BJ (cell line): ENCODE results near the gene CEP63. TPM values are rescaled to one million over a fixed set of nuclear protein-coding genes. Genes with fewer than 3 reads are reported as not detected.
A peak's percentile ranks its signal among the peaks of the same experiment; 100 is the strongest.

Experiments
- CTCF ChIA-PET: fragments of 350-600 bp; formaldehyde crosslinking; extraction: SDS; loops from one replicate; lab custom pipeline; 2021; ENCODE audit warnings: antibody characterized with exemption, inconsistent platforms; lab: Yijun Ruan, JAX
- POLR2A ChIA-PET: fragments of 300-600 bp; sonication (Branson Sonifier 250); formaldehyde crosslinking; extraction: SDS; loops from one replicate; lab custom pipeline; 2021; ENCODE audit warnings: antibody characterized with exemption; lab: Charles Lee
- DNase-seq: peaks from one replicate; pipeline ENCODE4 v3.0.0-alpha.2; 2011; ENCODE audit warnings: low read depth
- H3K27me3 ChIP-seq: 2 replicates; pipeline ENCODE4 v1.6.0; 2011; ENCODE audit warnings: low read length; ENCODE audit not compliant: control insufficient read depth, insufficient read depth
- H3K36me3 ChIP-seq: 2 replicates; pipeline ENCODE4 v1.5.1; 2011; ENCODE audit warnings: low read length; ENCODE audit not compliant: control insufficient read depth, insufficient read depth
- H3K4me3 ChIP-seq: 2 replicates; pipeline ENCODE4 v1.5.1; 2011; ENCODE audit warnings: low read depth, mild to moderate bottlenecking, control low read depth, low read length
- polyA plus RNA-seq: library from polyadenylated mRNA; depleted of rRNA; stranded (reverse); fragments of >200 nt; gene quantifications from 2 replicates; pipeline ENCODE4 v1.2.3, GENCODE V29; 2011
- TF ChIP-seq, protein P1 (sequence below): IDR thresholded peaks from 2 replicates; pipeline ENCODE4 v1.5.1; 2011; ENCODE audit warnings: low read depth, mild to moderate bottlenecking, control low read depth, inconsistent platforms, low read length, moderate library complexity; ENCODE audit not compliant: insufficient read depth

CEP63 gene
- polyA plus RNA-seq, 1 experiment = 6.4 TPM

DNA sequence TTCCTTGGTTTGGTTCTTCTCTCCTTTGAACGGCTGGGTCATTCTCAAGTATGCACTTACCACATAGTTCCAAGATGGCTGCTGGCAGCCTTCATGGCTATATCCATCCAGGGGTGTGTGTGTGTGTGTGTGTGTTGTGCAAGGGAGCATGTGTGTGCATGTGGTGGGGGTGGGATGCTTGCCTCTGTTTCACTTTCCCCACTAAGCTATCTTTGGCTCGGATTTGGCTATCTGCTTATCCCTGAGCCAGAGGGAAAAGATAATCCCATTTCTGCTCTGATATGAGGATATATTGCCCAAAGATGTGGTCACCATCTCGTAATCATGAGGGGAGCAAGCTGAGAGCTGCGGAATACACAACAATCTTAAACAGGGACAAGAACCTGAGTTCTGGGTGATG, 26.3 kb upstream of the CEP63 start:
- TF ChIP-seq, protein P1, sequence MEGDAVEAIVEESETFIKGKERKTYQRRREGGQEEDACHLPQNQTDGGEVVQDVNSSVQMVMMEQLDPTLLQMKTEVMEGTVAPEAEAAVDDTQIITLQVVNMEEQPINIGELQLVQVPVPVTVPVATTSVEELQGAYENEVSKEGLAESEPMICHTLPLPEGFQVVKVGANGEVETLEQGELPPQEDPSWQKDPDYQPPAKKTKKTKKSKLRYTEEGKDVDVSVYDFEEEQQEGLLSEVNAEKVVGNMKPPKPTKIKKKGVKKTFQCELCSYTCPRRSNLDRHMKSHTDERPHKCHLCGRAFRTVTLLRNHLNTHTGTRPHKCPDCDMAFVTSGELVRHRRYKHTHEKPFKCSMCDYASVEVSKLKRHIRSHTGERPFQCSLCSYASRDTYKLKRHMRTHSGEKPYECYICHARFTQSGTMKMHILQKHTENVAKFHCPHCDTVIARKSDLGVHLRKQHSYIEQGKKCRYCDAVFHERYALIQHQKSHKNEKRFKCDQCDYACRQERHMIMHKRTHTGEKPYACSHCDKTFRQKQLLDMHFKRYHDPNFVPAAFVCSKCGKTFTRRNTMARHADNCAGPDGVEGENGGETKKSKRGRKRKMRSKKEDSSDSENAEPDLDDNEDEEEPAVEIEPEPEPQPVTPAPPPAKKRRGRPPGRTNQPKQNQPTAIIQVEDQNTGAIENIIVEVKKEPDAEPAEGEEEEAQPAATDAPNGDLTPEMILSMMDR = no peak
- Histone ChIP-seq H3K27me3 (no peaks in the 10 kb centered on the region), H3K36me3 (no peaks in the 10 kb centered on the region), H3K4me3 (no peak overlapping the region)
- POLR2A ChIA-PET = interaction anchor here (0.6 kb wide), 1 partner anchor 10 kb away, joined by 9 read pairs; no protein-coding TSS in a partner anchor
- DNase-seq = no peak
- CTCF ChIA-PET = interaction anchor here (0.6 to 1.5 kb wide), 3 partner anchors 10 to 132 kb away, joined by 3 to 9 read pairs (median 3); no protein-coding TSS in a partner anchor

DNA sequence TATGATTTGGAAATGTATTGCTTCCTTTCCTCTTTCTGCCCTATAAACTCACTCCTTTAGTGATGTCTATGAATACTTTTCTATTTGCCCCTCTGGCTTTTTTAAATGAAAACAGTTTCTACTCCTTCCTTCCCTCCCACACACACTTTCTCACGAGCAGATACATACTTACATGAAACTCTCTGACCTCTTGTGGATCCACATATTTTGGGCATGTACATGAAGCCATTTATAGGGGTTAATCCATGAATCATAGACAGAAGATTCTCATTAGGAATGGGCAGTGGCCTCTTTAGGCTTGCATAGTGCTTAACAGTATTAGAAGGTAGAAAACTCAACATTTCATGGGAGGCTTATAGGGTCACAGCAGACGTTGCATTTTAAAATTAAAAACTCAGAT, 24.9 kb upstream of the CEP63 start:
- Histone ChIP-seq H3K36me3 (no peaks in the 10 kb centered on the region), H3K27me3 (no peaks in the 10 kb centered on the region), H3K4me3 (no peak overlapping the region)
- TF ChIP-seq, protein P1 = no peak
- CTCF ChIA-PET = interaction anchor here (1.0 to 1.1 kb wide), 2 partner anchors 87 to 248 kb away, joined by 3 read pairs; partner anchors contain the start of gene AMOTL2
- DNase-seq = peak; percentile 98
- POLR2A ChIA-PET = interaction anchor here (0.7 kb wide), 1 partner anchor 77 kb away, joined by 3 read pairs; no protein-coding TSS in a partner anchor

DNA sequence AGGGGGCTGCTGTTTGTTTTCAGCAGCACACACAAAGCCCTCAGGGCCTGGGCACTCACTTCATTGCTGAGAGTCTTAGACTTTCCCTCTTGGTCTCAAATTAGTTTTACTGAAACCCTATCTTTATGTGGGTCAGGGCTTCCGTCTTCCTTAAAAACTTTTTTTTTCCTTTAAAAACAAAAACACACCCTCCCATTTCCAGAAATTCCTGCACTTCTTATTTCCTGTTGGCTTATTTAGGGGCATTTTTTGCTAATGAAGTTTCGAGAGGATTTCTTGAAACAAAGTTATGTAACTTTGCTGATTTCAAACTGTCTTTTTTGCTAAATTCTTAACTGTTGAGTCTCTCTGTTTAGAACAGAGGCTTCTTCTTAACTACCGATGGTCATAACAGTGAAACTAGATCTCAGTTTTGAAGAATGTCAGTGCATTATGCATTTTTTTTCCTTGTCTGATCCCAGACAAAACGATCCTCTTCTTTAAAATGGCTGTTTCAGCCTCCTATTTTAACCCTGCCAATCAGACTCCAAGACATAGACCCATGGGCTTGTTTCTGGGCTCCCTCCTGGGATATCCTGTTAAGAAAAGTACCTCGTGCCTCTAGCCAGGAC, 23.4 kb upstream of the CEP63 start:
- POLR2A ChIA-PET = no interaction called here
- Histone ChIP-seq H3K36me3 (no peaks in the 10 kb centered on the region), H3K4me3 (no peak overlapping the region), H3K27me3 (no peaks in the 10 kb centered on the region)
- CTCF ChIA-PET = no interaction called here
- DNase-seq = peak; percentile 97
- TF ChIP-seq, protein P1 = no peak

DNA sequence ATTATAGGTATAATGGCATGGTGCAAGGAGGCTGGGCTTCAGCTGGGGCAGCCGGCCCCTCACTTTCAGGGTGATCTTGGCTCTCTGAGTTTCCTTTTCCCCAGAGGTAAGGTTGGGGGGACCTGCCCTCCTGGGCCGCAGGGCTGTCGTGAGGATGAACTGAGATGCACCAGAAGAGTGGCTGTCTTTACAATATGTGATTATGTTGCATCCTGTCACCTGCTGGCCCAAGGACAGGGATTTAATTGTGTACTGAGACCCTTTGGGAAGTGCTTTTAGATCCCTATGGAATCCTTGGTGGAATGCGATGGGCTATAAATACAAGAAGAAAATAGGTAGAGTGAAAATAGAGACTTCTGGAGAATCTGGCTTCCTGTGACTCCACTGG, 22.2 kb upstream of the CEP63 start:
- H3K27me3 ChIP-seq = no peaks in the 10 kb centered on the region
- TF ChIP-seq, protein P1 = no peak
- ChIA-PET CTCF (interaction anchor here (0.6 to 2.7 kb wide), 3 partner anchors 11 to 251 kb away, joined by 3 to 14 read pairs (median 3); no protein-coding TSS in a partner anchor), POLR2A (interaction anchor here (1.0 kb wide), 4 partner anchors 19 to 93 kb away, joined by 3 to 7 read pairs (median 4); no protein-coding TSS in a partner anchor)
- no peak for DNase-seq
- H3K4me3 ChIP-seq = no peak overlapping the region
- H3K36me3 ChIP-seq = no peaks in the 10 kb centered on the region

DNA sequence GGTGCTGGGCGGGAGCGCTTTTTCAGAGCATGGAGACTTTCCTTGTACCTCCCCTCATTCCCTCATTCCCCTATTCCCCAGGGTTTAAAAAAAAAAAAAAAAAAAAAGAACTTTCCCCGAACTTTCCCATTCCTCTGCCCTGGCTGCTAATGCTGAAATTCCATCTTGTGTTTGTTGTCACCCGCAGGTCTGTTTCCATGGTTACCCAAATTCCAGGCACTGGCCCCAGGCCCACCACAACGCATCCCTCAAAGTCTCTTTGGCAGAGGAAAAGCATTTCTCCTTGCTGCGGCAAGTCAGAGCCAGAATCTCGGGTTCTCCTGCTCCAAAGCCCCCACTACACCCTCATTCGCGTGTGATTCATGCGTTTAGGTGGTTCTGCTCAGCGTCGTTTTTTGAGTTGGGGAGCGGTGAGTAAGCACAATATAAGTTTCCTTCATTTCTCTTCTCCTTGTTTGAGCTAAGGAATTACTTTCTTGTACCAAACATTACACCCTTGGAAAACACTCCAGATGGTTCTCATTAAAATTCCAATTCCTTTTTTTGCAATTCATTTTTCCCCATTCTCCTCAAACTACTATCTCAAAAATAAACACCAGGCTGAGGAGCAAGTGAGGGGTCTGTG, 21.7 kb upstream of the CEP63 start:
- DNase-seq = peak; percentile 100
- CTCF ChIA-PET = interaction anchor here (0.6 to 2.7 kb wide), 5 partner anchors 11 to 251 kb away, joined by 3 to 14 read pairs (median 3); no protein-coding TSS in a partner anchor
- POLR2A ChIA-PET = interaction anchor here (0.5 to 1.0 kb wide), 8 partner anchors 19 to 148 kb away, joined by 3 to 7 read pairs (median 4); partner anchors contain the start of genes ANAPC13 and CEP63
- TF ChIP-seq, protein P1 = no peak
- no peaks in the 10 kb centered on the region for H3K36me3 ChIP-seq
- H3K4me3 ChIP-seq = no peak overlapping the region
- H3K27me3 ChIP-seq = no peaks in the 10 kb centered on the region
